Gastroesophageal sphincter (tissue), 4 donors: ENCODE results near the gene TMEM45A. TPM values are rescaled to one million over a fixed set of nuclear protein-coding genes. Genes with fewer than 3 reads are reported as not detected.

Source experiments
- ATAC-seq: fragments of 150-250 bp; one replicate; pipeline ENCODE4 v1.9.1; 2016; ENCODE audit warnings: mild to moderate bottlenecking, moderate library complexity
- H3K27ac ChIP-seq, 4 donors: fragments of 200-600 bp; sonication (generic) in 3 of 4; 1 replicate in 3 of 4; 2 replicates in 1 of 4; pipeline ENCODE4 v1.5.1; 2016 to 2019
- H3K27me3 ChIP-seq: fragments of 200-600 bp; sonication (generic); one replicate; pipeline ENCODE4 v1.5.1; 2019
- H3K36me3 ChIP-seq, 2 donors: fragments of 200-600 bp; sonication (generic); one replicate each; pipeline ENCODE4 v1.5.1; 2019; ENCODE audit warnings: control low read depth in 1 of 2
- H3K4me1 ChIP-seq, 3 donors: fragments of 200-600 bp; sonication (generic); 1 replicate in 2 of 3; 2 replicates in 1 of 3; pipeline ENCODE4 v1.5.1; 2016 to 2019; ENCODE audit warnings: control low read depth in 2 of 3
- H3K4me3 ChIP-seq, 2 donors: fragments of 200-600 bp; sonication (generic); one replicate each; pipeline ENCODE4 v1.5.1; 2019; ENCODE audit warnings: mild to moderate bottlenecking in 1 of 2, moderate library complexity in 1 of 2
- H3K9me3 ChIP-seq, 3 donors: fragments of 200-600 bp; sonication (generic); one replicate each; pipeline ENCODE4 v1.5.1; 2017 to 2019; ENCODE audit warnings: control low read depth in 2 of 3
- EP300 ChIP-seq: sonication (generic); formaldehyde crosslinking; IDR thresholded peaks from one replicate; pipeline ENCODE4 v1.6.1; 2017; ENCODE audit warnings: antibody characterized with exemption, mild to moderate bottlenecking
- POLR2A ChIP-seq, 2 donors: fragments of 450-650 bp; IDR thresholded peaks; one replicate each; pipeline ENCODE4 v1.6.1; 2017; ENCODE audit warnings: antibody characterized with exemption in 2 of 2, mild to moderate bottlenecking in 2 of 2, moderate library complexity in 1 of 2
- POLR2AphosphoS5 ChIP-seq: sonication (generic); formaldehyde crosslinking; IDR thresholded peaks from one replicate; pipeline ENCODE4 v1.6.1; 2017; ENCODE audit warnings: antibody characterized with exemption
- WGBS, 2 donors: methylation state at CpG; one replicate each; pipeline ENCODE4 v1.1.5; 2018; ENCODE audit warnings: low coverage in 1 of 2; 5-methylcytosine and 5-hydroxymethylcytosine counted together
- total RNA-seq, 4 donors: library from RNA; depleted of rRNA; stranded (reverse); fragments of >200 nt; gene quantifications; one replicate each; pipeline ENCODE4 v1.1.0, GENCODE V29; 2016
- TF ChIP-seq, protein P1 (sequence below), 4 experiments: fragments of 200-600 bp in 2 of 4; fragments of 450-650 bp in 2 of 4; sonication (generic) in 1 of 4; IDR thresholded peaks; one replicate each; pipeline ENCODE4 v1.5.1; 2017 to 2019; ENCODE audit warnings: antibody characterized with exemption in 4 of 4, mild to moderate bottlenecking in 2 of 4, moderate library complexity in 2 of 4

The TMEM45A gene
- total RNA-seq, 4 donors from 2014 or later, result 8.9 to 18.4 (median 17.6) TPM

- 82 to 86% methylated on average over 2 to 4 of the region's 4 CpGs for WGBS, 2 donors
- no peak for TF ChIP-seq POLR2AphosphoS5
- TF ChIP-seq POLR2A (IDR thresholded peaks at IDR 0.05), result no peak
- TF ChIP-seq EP300, result no peak
- TF ChIP-seq, protein P1, sequence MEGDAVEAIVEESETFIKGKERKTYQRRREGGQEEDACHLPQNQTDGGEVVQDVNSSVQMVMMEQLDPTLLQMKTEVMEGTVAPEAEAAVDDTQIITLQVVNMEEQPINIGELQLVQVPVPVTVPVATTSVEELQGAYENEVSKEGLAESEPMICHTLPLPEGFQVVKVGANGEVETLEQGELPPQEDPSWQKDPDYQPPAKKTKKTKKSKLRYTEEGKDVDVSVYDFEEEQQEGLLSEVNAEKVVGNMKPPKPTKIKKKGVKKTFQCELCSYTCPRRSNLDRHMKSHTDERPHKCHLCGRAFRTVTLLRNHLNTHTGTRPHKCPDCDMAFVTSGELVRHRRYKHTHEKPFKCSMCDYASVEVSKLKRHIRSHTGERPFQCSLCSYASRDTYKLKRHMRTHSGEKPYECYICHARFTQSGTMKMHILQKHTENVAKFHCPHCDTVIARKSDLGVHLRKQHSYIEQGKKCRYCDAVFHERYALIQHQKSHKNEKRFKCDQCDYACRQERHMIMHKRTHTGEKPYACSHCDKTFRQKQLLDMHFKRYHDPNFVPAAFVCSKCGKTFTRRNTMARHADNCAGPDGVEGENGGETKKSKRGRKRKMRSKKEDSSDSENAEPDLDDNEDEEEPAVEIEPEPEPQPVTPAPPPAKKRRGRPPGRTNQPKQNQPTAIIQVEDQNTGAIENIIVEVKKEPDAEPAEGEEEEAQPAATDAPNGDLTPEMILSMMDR (IDR thresholded peaks at IDR 0.05), result no peak
- Histone ChIP-seq H3K27me3 (no peaks in the 10 kb centered on the region), H3K36me3 (peaks cover 0 to 5% of the 10 kb centered on the region in 2 donors), H3K4me1 (no peaks in the 10 kb centered on the region), H3K9me3 (no peaks in the 10 kb centered on the region), H3K27ac (no peak overlapping the region), H3K4me3 (no peak overlapping the region)
- no peak for ATAC-seq
Observed at GRCh38 chr3:100562224-100562857, 69.9 kb downstream of the TMEM45A start.

DNA sequence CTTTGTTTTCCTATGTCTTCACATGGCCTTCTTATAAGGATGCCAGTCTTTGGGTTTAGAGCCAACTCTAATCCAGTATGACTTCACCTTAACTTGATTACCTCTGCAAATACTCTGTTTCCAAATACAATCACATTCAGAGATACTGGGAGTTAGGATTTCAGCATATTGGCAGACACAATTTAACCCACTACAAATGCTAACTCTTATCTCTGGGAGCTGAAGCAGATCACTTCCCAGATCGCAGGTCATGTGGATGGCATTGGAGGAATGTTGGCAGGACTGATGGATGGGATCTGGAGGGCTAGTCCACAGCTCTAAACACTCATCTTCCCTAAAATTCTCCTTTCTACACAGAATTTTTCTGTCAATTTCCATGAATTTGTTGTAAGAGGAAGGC, 70.8 kb downstream of the TMEM45A start:
- Histone ChIP-seq H3K4me3 (no peak overlapping the region), H3K4me1 (no peaks in the 10 kb centered on the region), H3K36me3 (peaks cover 0 to 5% of the 10 kb centered on the region in 2 donors), H3K27me3 (no peaks in the 10 kb centered on the region), H3K9me3 (no peaks in the 10 kb centered on the region), H3K27ac (no peak overlapping the region)
- TF ChIP-seq, protein P1 (IDR thresholded peaks at IDR 0.05), result no peak
- TF ChIP-seq POLR2AphosphoS5, result no peak
- TF ChIP-seq POLR2A (IDR thresholded peaks at IDR 0.05), result no peak
- no peak for TF ChIP-seq EP300
- WGBS, 2 donors, result no CpG with 5 or more reads among the region's 1 CpG
- ATAC-seq, result no peak

GRCh38 chr3:100563652-100564211, 71.3 kb downstream of the TMEM45A start:
- ATAC-seq, result no peak
- WGBS, 2 donors, result 80 to 86% methylated on average over 1 to 2 of the region's 2 CpGs
- H3K36me3 ChIP-seq, result peaks cover 0 to under 1% of the 10 kb centered on the region in 2 donors
- TF ChIP-seq POLR2A (IDR thresholded peaks at IDR 0.05) (no peak), EP300 (no peak)
- TF ChIP-seq, protein P1 (IDR thresholded peaks at IDR 0.05), result no peak
- no peaks in the 10 kb centered on the region for H3K9me3 ChIP-seq
- H3K4me1 ChIP-seq, result no peaks in the 10 kb centered on the region
- no peaks in the 10 kb centered on the region for H3K27me3 ChIP-seq
- no peak overlapping the region for H3K27ac ChIP-seq
- H3K4me3 ChIP-seq, result no peak overlapping the region

- TF ChIP-seq POLR2AphosphoS5 (no peak), POLR2A (IDR thresholded peaks at IDR 0.05) (no peak), EP300 (no peak)
- TF ChIP-seq, protein P1 (IDR thresholded peaks at IDR 0.05), result no peak
Observed at GRCh38 chr3:100570811-100571210, 78.4 kb downstream of the TMEM45A start.

DNA sequence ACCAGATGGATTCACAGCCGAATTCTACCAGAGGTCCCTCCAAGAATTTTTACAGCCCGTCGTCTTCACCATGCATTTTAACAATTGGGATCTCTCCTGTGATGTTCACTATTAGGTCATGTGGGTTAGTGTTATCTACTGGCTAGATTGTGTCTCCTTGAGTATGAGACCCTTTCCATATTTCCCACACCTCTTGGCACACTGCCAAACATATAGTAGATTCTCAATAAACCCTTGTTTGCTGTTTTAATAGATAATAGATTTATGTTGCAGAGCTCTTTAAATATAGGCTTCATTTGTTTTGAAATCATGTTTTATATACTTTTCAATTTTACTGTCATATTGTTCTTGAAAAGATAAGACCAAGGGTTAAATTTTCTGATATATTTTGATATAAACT, 82.1 kb downstream of the TMEM45A start:
- WGBS, 2 donors, result 91 to 94% methylated on average over 3 of the region's 3 CpGs
- H3K36me3 ChIP-seq, result peaks cover 0 to 29% of the 10 kb centered on the region in 2 donors
- H3K27me3 ChIP-seq, result no peaks in the 10 kb centered on the region
- TF ChIP-seq EP300 (no peak), POLR2A (IDR thresholded peaks at IDR 0.05) (no peak), POLR2AphosphoS5 (no peak)
- TF ChIP-seq, protein P1 (IDR thresholded peaks at IDR 0.05), result no peak
- no peaks in the 10 kb centered on the region for H3K4me1 ChIP-seq
- no peak overlapping the region for H3K4me3 ChIP-seq
- ATAC-seq, result no peak
- no peak overlapping the region for H3K27ac ChIP-seq
- H3K9me3 ChIP-seq, result no peaks in the 10 kb centered on the region

More at GRCh38 chr3:100570811-100571210, 78.4 kb downstream of the TMEM45A start:
- H3K27me3 ChIP-seq, result no peaks in the 10 kb centered on the region
- H3K9me3 ChIP-seq, result no peaks in the 10 kb centered on the region
- H3K4me3 ChIP-seq, result no peak overlapping the region
- no peak overlapping the region for H3K27ac ChIP-seq
- H3K36me3 ChIP-seq, result peaks cover 0 to 22% of the 10 kb centered on the region in 2 donors
- ATAC-seq, result no peak
- no peaks in the 10 kb centered on the region for H3K4me1 ChIP-seq
- WGBS, 2 donors, result 90 to 100% methylated on average over 2 of the region's 2 CpGs
